WTC11 (cell line): Measurements from ENCODE around the gene CNN2.

Source experiments
- CREB1 ChIP-seq: sonication (generic); formaldehyde crosslinking; IDR thresholded peaks from 2 replicates; pipeline ENCODE4 v1.8.0; 2023; ENCODE audit warnings: mild to moderate bottlenecking, missing genetic modification reagents
- ELF4 ChIP-seq: sonication (generic); formaldehyde crosslinking; IDR thresholded peaks from 2 replicates; pipeline ENCODE4 v1.8.1; 2022; ENCODE audit warnings: low read depth, mild to moderate bottlenecking, moderate library complexity, missing genetic modification reagents
- ESRRA ChIP-seq: sonication (generic); formaldehyde crosslinking; IDR thresholded peaks from 2 replicates; pipeline ENCODE4 v1.8.1; 2022; ENCODE audit warnings: mild to moderate bottlenecking, missing genetic modification reagents, borderline replicate concordance
- JUN ChIP-seq: sonication (generic); formaldehyde crosslinking; IDR thresholded peaks from 2 replicates; pipeline ENCODE4 v1.8.0; 2023; ENCODE audit warnings: mild to moderate bottlenecking, missing genetic modification reagents
- KAT7 ChIP-seq: sonication (generic); formaldehyde crosslinking; IDR thresholded peaks from 2 replicates; pipeline ENCODE4 v1.8.1; 2023; ENCODE audit warnings: missing genetic modification reagents, mild to moderate bottlenecking, borderline replicate concordance
- MXD4 ChIP-seq: fragments of 250-450 bp; sonication (Bioruptor Pico); IDR thresholded peaks from 2 replicates; pipeline ENCODE4 v1.8.0; 2021; ENCODE audit warnings: mild to moderate bottlenecking, moderate library complexity, borderline replicate concordance
- NR1H2 ChIP-seq: sonication (generic); formaldehyde crosslinking; IDR thresholded peaks from 2 replicates; pipeline ENCODE4 v1.9.0; 2021; ENCODE audit warnings: mild to moderate bottlenecking, moderate library complexity, missing genetic modification reagents
- SP1 ChIP-seq: sonication (generic); formaldehyde crosslinking; conservative IDR thresholded peaks from 2 replicates; pipeline ENCODE4 v1.8.1; 2022; ENCODE audit warnings: missing genetic modification reagents
- ZNF121 ChIP-seq: sonication (generic); formaldehyde crosslinking; IDR thresholded peaks from 2 replicates; pipeline ENCODE4 v1.8.0; 2023; ENCODE audit warnings: missing genetic modification reagents
- TF ChIP-seq, protein P1 (sequence below): fragments of 200-600 bp; IDR thresholded peaks from 2 replicates; pipeline ENCODE4 v1.8.0; 2022; ENCODE audit warnings: antibody characterized with exemption
- TF ChIP-seq, protein P2 (sequence below): sonication (generic); formaldehyde crosslinking; IDR thresholded peaks from 2 replicates; pipeline ENCODE4 v1.8.1; 2022; ENCODE audit warnings: mild to moderate bottlenecking, missing genetic modification reagents, moderate library complexity, borderline replicate concordance
- TF ChIP-seq, protein P3 (sequence below): sonication (generic); formaldehyde crosslinking; IDR thresholded peaks from 2 replicates; pipeline ENCODE4 v1.8.1; 2022; ENCODE audit warnings: mild to moderate bottlenecking, moderate library complexity, missing genetic modification reagents

- TF ChIP-seq CREB1 (no peak), JUN (CRISPR knock-in tag) (no peak), ELF4 (CRISPR knock-in tag) (no peak), SP1 (CRISPR knock-in tag) (no peak), ZNF121 (CRISPR knock-in tag) (0 out of 2 replicates have a peak, but pooled peaks have one; percentile 36), KAT7 (CRISPR knock-in tag) (no peak), ESRRA (CRISPR knock-in tag) (no peak), NR1H2 (CRISPR knock-in tag) (no peak), MXD4 (CRISPR knock-in tag) (no peak)
- TF ChIP-seq, protein P1, sequence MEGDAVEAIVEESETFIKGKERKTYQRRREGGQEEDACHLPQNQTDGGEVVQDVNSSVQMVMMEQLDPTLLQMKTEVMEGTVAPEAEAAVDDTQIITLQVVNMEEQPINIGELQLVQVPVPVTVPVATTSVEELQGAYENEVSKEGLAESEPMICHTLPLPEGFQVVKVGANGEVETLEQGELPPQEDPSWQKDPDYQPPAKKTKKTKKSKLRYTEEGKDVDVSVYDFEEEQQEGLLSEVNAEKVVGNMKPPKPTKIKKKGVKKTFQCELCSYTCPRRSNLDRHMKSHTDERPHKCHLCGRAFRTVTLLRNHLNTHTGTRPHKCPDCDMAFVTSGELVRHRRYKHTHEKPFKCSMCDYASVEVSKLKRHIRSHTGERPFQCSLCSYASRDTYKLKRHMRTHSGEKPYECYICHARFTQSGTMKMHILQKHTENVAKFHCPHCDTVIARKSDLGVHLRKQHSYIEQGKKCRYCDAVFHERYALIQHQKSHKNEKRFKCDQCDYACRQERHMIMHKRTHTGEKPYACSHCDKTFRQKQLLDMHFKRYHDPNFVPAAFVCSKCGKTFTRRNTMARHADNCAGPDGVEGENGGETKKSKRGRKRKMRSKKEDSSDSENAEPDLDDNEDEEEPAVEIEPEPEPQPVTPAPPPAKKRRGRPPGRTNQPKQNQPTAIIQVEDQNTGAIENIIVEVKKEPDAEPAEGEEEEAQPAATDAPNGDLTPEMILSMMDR, result no peak
- TF ChIP-seq, protein P2, sequence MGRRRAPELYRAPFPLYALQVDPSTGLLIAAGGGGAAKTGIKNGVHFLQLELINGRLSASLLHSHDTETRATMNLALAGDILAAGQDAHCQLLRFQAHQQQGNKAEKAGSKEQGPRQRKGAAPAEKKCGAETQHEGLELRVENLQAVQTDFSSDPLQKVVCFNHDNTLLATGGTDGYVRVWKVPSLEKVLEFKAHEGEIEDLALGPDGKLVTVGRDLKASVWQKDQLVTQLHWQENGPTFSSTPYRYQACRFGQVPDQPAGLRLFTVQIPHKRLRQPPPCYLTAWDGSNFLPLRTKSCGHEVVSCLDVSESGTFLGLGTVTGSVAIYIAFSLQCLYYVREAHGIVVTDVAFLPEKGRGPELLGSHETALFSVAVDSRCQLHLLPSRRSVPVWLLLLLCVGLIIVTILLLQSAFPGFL, result no peak
- TF ChIP-seq, protein P3, sequence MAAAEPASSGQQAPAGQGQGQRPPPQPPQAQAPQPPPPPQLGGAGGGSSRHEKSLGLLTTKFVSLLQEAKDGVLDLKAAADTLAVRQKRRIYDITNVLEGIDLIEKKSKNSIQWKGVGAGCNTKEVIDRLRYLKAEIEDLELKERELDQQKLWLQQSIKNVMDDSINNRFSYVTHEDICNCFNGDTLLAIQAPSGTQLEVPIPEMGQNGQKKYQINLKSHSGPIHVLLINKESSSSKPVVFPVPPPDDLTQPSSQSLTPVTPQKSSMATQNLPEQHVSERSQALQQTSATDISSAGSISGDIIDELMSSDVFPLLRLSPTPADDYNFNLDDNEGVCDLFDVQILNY (CRISPR knock-in tag), result no peak
These were observed 21.3 kb downstream of the CNN2 start for GRCh38 chr19:1047696-1048147.
